Endodermal cell (in vitro differentiated cells): ENCODE measurements around the gene EPHA6. TPM values are rescaled to one million over a fixed set of nuclear protein-coding genes. Genes with fewer than 3 reads are reported as not detected.
A peak's percentile ranks its signal among the peaks of the same experiment; 100 is the strongest.

Source experiments
- DNase-seq: peaks from one replicate; pipeline ENCODE4 v3.0.0-alpha.2; 2017
- H3K27ac ChIP-seq: 2 replicates; pipeline ENCODE4 v1.5.1; 2013; ENCODE audit warnings: mild to moderate bottlenecking, low read depth, low read length, moderate library complexity
- H3K27me3 ChIP-seq: 2 replicates; pipeline ENCODE4 v1.6.1; 2013; ENCODE audit warnings: mild to moderate bottlenecking, low read length, moderate library complexity; ENCODE audit not compliant: insufficient read depth, control insufficient read depth, poor library complexity, severe bottlenecking
- H3K36me3 ChIP-seq: 2 replicates; pipeline ENCODE4 v1.7.0; 2013; ENCODE audit warnings: mild to moderate bottlenecking, low read length, moderate library complexity; ENCODE audit not compliant: control insufficient read depth, insufficient read depth
- H3K4me1 ChIP-seq: one replicate; pipeline ENCODE4 v1.7.0; 2013; ENCODE audit warnings: low read length; ENCODE audit not compliant: control insufficient read depth, insufficient read depth
- H3K4me3 ChIP-seq: 2 replicates; pipeline ENCODE4 v1.5.1; 2013; ENCODE audit warnings: mild to moderate bottlenecking, low read length, moderate library complexity
- H3K9ac ChIP-seq: 2 replicates; pipeline ENCODE4 v1.6.1; 2013; ENCODE audit warnings: mild to moderate bottlenecking, low read length, moderate library complexity; ENCODE audit not compliant: poor library complexity, severe bottlenecking; ENCODE audit errors: extremely low read depth
- H3K9me3 ChIP-seq: 2 replicates; pipeline ENCODE4 v1.6.1; 2013; ENCODE audit warnings: mild to moderate bottlenecking, low read length, moderate library complexity; ENCODE audit not compliant: control insufficient read depth
- H3K27ac Mint-ChIP-seq: 2 replicates; pipeline ENCODE4 v1.8.0; 2020; ENCODE audit warnings: mixed read lengths
- H3K27me3 Mint-ChIP-seq: 2 replicates; pipeline ENCODE4 v1.8.0; 2021; ENCODE audit warnings: mild to moderate bottlenecking, mixed read lengths; ENCODE audit not compliant: insufficient read depth
- H3K36me3 Mint-ChIP-seq: 2 replicates; pipeline ENCODE4 v1.8.0; 2020; ENCODE audit warnings: low read depth, mixed read lengths
- H3K4me1 Mint-ChIP-seq: 2 replicates; pipeline ENCODE4 v1.8.0; 2020; ENCODE audit warnings: mixed read lengths
- H3K4me3 Mint-ChIP-seq: 2 replicates; pipeline ENCODE4 v1.8.0; 2020; ENCODE audit warnings: mild to moderate bottlenecking, moderate library complexity, mixed read lengths
- H3K9me3 Mint-ChIP-seq: 2 replicates; pipeline ENCODE4 v1.8.0; 2020; ENCODE audit warnings: mild to moderate bottlenecking, mixed read lengths
- WGBS, 2 experiments: methylation state at CpG; one replicate each; pipeline versions ENCODE4 v1.1.5 to v1.1.7; 2013; ENCODE audit warnings: missing lambda C conversion rate in 2 of 2, mixed read lengths in 1 of 2; ENCODE audit not compliant: insufficient coverage in 1 of 2, insufficient read length in 1 of 2; 5-methylcytosine and 5-hydroxymethylcytosine counted together
- total RNA-seq, 2 donors: library from RNA; stranded (reverse); fragmentation: NEBNext Ultra II Directional in 1 of 2; extraction: Animal tissue kit (Norgen Biotek cat#: 25700) in 1 of 2; gene quantifications; 2 replicates in 1 of 2; 3 replicates in 1 of 2; pipeline ENCODE4 v1.2.1, GENCODE V29; 2021
- TF ChIP-seq, protein P1 (sequence below): fragments of 200-600 bp; sonication (generic); conservative IDR thresholded peaks from 2 replicates; pipeline ENCODE4 v1.5.0; 2021; ENCODE audit warnings: antibody characterized with exemption, mild to moderate bottlenecking

Gene EPHA6
- total RNA-seq, 2 donors from 2014 or later: 4.6 to 12.2 TPM

DNA sequence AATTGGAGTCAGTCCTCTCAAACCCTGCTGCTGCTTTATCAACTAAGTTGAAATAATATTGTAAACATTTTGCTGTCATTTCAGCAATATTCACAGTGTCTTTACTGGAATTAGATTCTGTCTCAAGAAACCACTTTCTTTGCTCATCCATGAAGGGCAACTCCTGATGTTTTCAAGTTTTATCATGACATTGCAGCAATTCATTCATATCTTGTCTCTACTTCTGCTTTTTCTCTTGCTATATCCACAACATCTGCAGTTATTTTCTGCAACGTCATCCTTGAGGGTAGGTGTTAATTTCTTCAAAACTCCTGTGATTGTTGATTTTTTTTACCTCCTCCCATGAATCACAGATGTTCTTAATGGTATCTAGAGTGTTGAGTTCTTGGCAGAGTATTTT, 181.6 kb downstream of the EPHA6 start:
- Histone ChIP-seq H3K9ac (no peak overlapping the region), H3K27me3 (no peaks in the 10 kb centered on the region), H3K4me3 (no peak overlapping the region), H3K4me1 (no peaks in the 10 kb centered on the region), H3K27ac (no peak overlapping the region), H3K36me3 (no peaks in the 10 kb centered on the region), H3K9me3 (no peaks in the 10 kb centered on the region)
- Mint-ChIP-seq H3K27me3 (no peaks in the 10 kb centered on the region), H3K9me3 (no peaks in the 10 kb centered on the region), H3K4me1 (peaks cover 13% of the 10 kb centered on the region), H3K27ac (no peak overlapping the region), H3K4me3 (no peak overlapping the region), H3K36me3 (no peaks in the 10 kb centered on the region)
- TF ChIP-seq, protein P1, sequence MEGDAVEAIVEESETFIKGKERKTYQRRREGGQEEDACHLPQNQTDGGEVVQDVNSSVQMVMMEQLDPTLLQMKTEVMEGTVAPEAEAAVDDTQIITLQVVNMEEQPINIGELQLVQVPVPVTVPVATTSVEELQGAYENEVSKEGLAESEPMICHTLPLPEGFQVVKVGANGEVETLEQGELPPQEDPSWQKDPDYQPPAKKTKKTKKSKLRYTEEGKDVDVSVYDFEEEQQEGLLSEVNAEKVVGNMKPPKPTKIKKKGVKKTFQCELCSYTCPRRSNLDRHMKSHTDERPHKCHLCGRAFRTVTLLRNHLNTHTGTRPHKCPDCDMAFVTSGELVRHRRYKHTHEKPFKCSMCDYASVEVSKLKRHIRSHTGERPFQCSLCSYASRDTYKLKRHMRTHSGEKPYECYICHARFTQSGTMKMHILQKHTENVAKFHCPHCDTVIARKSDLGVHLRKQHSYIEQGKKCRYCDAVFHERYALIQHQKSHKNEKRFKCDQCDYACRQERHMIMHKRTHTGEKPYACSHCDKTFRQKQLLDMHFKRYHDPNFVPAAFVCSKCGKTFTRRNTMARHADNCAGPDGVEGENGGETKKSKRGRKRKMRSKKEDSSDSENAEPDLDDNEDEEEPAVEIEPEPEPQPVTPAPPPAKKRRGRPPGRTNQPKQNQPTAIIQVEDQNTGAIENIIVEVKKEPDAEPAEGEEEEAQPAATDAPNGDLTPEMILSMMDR: no peak
- no peak for DNase-seq
- WGBS, 2 experiments: 100% methylated on average over 1 of the region's 1 CpG; no CpG with 5 or more reads in 1 of the 2 experiments

DNA sequence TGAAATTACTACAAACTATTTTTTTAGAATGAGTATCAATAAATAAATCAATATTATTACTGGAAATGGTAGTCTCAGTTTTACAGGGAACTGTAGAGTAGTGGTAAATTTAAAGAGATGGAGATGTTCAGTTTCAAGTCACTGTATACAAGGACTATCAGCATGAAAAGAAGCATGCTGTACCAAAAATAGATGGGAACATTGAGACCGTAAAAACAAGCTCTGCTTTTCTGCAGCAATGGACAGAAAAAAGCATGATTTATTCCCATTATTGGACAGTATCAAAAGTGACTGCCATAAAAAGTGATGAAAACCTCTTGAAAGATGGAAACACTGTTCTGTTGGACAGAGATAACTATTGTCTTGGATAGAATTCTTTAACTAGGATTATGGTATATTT, 187.2 kb downstream of the EPHA6 start:
- Mint-ChIP-seq H3K4me3 (no peak overlapping the region), H3K27me3 (no peaks in the 10 kb centered on the region), H3K4me1 (no peaks in the 10 kb centered on the region), H3K36me3 (no peaks in the 10 kb centered on the region), H3K27ac (no peak overlapping the region), H3K9me3 (peaks cover 6% of the 10 kb centered on the region)
- H3K4me1 ChIP-seq: no peaks in the 10 kb centered on the region
- 97 to 100% methylated on average over 1 of the region's 1 CpG for WGBS, 2 experiments
- H3K9me3 ChIP-seq: no peaks in the 10 kb centered on the region
- TF ChIP-seq, protein P1: no peak
- H3K4me3 ChIP-seq: no peak overlapping the region
- no peak overlapping the region for H3K9ac ChIP-seq
- H3K27me3 ChIP-seq: no peaks in the 10 kb centered on the region
- H3K27ac ChIP-seq: no peak overlapping the region
- no peak for DNase-seq
- H3K36me3 ChIP-seq: no peaks in the 10 kb centered on the region

DNA sequence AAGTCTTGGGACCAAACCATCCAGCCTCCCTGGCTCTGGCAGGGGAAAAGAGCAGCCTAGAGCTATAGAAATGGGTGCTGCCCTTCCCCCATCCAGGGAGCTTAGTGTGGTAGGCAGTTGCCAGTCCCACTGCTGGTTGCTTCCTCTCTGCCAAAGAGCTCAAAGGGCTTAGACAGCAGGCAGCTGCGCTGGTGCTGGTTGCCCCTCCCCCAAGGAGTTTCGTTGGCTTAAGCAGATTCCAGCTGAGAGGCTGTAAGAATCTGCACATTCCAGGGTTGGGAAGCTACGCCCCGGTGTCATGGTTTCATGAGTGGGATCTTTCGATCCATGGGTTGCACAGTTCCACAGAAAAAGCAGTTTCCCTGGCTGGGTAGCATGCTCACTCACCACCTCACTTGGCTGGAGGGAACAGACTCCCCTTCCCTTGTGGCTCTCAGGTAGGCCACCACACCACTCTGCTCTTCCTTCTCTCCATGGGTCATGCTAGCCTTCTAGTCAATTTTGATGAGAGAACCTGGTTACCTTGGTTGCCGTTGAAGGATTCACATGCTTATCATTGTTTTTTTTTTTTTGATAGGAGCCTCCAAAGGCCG, 195.1 kb downstream of the EPHA6 start:
- H3K27me3 Mint-ChIP-seq: no peaks in the 10 kb centered on the region
- WGBS, 2 experiments: 58 to 76% methylated on average over 4 to 7 of the region's 7 CpGs
- no peaks in the 10 kb centered on the region for H3K27me3 ChIP-seq
- no peak overlapping the region for H3K27ac ChIP-seq
- H3K9me3 ChIP-seq: no peaks in the 10 kb centered on the region
- no peak overlapping the region for H3K9ac ChIP-seq
- no peak overlapping the region for H3K27ac Mint-ChIP-seq
- H3K4me3 ChIP-seq: peak overlapping the region; percentile 60
- no peaks in the 10 kb centered on the region for H3K36me3 Mint-ChIP-seq
- DNase-seq: peak; percentile 78
- H3K4me3 Mint-ChIP-seq: no peak overlapping the region
- no peaks in the 10 kb centered on the region for H3K36me3 ChIP-seq
- peaks cover 7% of the 10 kb centered on the region for H3K4me1 ChIP-seq
- H3K9me3 Mint-ChIP-seq: peaks cover 11% of the 10 kb centered on the region
- peaks cover 2% of the 10 kb centered on the region for H3K4me1 Mint-ChIP-seq
- TF ChIP-seq, protein P1: no peak
